A549 (cell line): ENCODE results near the gene TOM1L1.

Experiments
- CEBPB ChIP-seq, 2 experiments: fragments of >200 bp in 1 of 2; sonication (Bioruptor Twin) in 1 of 2; formaldehyde crosslinking in 1 of 2; IDR thresholded peaks; 2 replicates each; pipeline ENCODE4 v1.6.1; 2012 to 2016
- CTCF ChIP-seq: fragments of >200 bp; sonication (Bioruptor Twin); formaldehyde crosslinking; IDR thresholded peaks from 3 replicates; pipeline ENCODE4 v1.5.1; 2016
- EP300 ChIP-seq, 2 experiments: fragments of >200 bp; sonication (Bioruptor Twin); formaldehyde crosslinking; IDR thresholded peaks; 2 replicates in 1 of 2; 3 replicates in 1 of 2; pipeline ENCODE4 v1.6.1; 2016 to 2017
- JUNB ChIP-seq: fragments of >200 bp; sonication (Bioruptor Twin); formaldehyde crosslinking; IDR thresholded peaks from 2 replicates; pipeline ENCODE4 v1.6.1; 2016
- MYC ChIP-seq: IDR thresholded peaks from 2 replicates; pipeline ENCODE4 v1.6.1; 2012; ENCODE audit warnings: mild to moderate bottlenecking, inconsistent platforms, low read length, improper control_type of control experiment, borderline replicate concordance
- POLR2A ChIP-seq: IDR thresholded peaks from 2 replicates; pipeline ENCODE4 v1.6.1; 2012; ENCODE audit warnings: mild to moderate bottlenecking, low read length
- RCOR1 ChIP-seq: fragments of 150-350 bp; IDR thresholded peaks from 2 replicates; pipeline ENCODE4 v1.6.1; 2014; ENCODE audit warnings: antibody characterized with exemption, low read length, low read depth
- REST ChIP-seq: fragments of 200-600 bp; sonication (generic); IDR thresholded peaks from 2 replicates; pipeline ENCODE4 v1.6.1; 2016; ENCODE audit warnings: antibody characterized with exemption, mild to moderate bottlenecking, moderate library complexity
- ZC3H11A ChIP-seq: fragments of 450-650 bp; IDR thresholded peaks from 2 replicates; pipeline ENCODE4 v1.6.1; 2014; ENCODE audit warnings: antibody characterized with exemption, mild to moderate bottlenecking
- ZFP36 ChIP-seq: fragments of 450-650 bp; IDR thresholded peaks from 2 replicates; pipeline ENCODE4 v1.6.1; 2014; ENCODE audit warnings: borderline replicate concordance; ENCODE audit not compliant: partially characterized antibody
- TF ChIP-seq, protein P1 (sequence below): IDR thresholded peaks from 2 replicates; pipeline ENCODE4 v1.6.1; 2012
- TF ChIP-seq, protein P2 (sequence below): IDR thresholded peaks from 2 replicates; pipeline ENCODE4 v1.6.1; 2012
- TF ChIP-seq, protein P3 (sequence below): fragments of 450-650 bp; IDR thresholded peaks from 2 replicates; pipeline ENCODE4 v1.6.1; 2014; ENCODE audit warnings: antibody characterized with exemption
- TF ChIP-seq, protein P4 (sequence below): fragments of 150-350 bp; IDR thresholded peaks from 2 replicates; pipeline ENCODE4 v1.6.1; 2014; ENCODE audit warnings: low read depth, mild to moderate bottlenecking, low read length

DNA sequence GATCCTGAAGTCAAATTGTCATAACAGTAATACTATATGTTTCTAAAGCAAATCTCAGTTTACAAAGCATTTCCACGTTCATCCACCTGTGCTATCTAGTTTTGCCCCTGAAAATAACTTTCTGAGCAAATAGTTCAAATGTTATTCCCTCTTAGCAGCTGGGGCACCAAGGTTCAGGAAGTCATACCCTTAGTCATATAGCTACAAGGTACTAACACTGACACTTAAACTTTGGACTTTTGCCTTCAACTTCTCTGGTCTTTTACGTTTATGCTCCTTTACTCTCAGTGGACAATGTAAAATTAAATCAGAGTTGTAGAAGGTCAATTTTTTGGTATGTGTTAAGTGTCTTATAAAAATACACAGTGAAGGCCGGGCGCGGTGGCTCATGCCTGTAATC is 34.8 kb downstream of the TOM1L1 start:
- TF ChIP-seq, protein P1, sequence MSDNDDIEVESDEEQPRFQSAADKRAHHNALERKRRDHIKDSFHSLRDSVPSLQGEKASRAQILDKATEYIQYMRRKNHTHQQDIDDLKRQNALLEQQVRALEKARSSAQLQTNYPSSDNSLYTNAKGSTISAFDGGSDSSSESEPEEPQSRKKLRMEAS: no peak
- TF ChIP-seq JUNB (no peak), CTCF (no peak), POLR2A (no peak), CEBPB (IDR thresholded peaks at IDR 0.05) (no peak), MYC (no peak), REST (no peak), EP300 (IDR thresholded peaks at IDR 0.05) (no peak), ZC3H11A (no peak), RCOR1 (no peak), ZFP36 (no peak)
- TF ChIP-seq, protein P2, sequence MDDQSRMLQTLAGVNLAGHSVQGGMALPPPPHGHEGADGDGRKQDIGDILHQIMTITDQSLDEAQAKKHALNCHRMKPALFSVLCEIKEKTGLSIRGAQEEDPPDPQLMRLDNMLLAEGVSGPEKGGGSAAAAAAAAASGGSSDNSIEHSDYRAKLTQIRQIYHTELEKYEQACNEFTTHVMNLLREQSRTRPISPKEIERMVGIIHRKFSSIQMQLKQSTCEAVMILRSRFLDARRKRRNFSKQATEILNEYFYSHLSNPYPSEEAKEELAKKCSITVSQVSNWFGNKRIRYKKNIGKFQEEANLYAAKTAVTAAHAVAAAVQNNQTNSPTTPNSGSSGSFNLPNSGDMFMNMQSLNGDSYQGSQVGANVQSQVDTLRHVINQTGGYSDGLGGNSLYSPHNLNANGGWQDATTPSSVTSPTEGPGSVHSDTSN: no peak
- TF ChIP-seq, protein P3, sequence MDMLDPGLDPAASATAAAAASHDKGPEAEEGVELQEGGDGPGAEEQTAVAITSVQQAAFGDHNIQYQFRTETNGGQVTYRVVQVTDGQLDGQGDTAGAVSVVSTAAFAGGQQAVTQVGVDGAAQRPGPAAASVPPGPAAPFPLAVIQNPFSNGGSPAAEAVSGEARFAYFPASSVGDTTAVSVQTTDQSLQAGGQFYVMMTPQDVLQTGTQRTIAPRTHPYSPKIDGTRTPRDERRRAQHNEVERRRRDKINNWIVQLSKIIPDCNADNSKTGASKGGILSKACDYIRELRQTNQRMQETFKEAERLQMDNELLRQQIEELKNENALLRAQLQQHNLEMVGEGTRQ: no peak
- TF ChIP-seq, protein P4, sequence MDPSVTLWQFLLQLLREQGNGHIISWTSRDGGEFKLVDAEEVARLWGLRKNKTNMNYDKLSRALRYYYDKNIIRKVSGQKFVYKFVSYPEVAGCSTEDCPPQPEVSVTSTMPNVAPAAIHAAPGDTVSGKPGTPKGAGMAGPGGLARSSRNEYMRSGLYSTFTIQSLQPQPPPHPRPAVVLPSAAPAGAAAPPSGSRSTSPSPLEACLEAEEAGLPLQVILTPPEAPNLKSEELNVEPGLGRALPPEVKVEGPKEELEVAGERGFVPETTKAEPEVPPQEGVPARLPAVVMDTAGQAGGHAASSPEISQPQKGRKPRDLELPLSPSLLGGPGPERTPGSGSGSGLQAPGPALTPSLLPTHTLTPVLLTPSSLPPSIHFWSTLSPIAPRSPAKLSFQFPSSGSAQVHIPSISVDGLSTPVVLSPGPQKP: no peak
